ENCODE data around the gene CAP1. TPM values are rescaled to one million over a fixed set of nuclear protein-coding genes. Genes with fewer than 3 reads are reported as not detected.

Gene CAP1
- total and polyA plus RNA-seq, 2 donors (not counting 3 experiments of a cell fraction or from before 2014, with no cell fraction given), result 191 to 427 TPM

DNA sequence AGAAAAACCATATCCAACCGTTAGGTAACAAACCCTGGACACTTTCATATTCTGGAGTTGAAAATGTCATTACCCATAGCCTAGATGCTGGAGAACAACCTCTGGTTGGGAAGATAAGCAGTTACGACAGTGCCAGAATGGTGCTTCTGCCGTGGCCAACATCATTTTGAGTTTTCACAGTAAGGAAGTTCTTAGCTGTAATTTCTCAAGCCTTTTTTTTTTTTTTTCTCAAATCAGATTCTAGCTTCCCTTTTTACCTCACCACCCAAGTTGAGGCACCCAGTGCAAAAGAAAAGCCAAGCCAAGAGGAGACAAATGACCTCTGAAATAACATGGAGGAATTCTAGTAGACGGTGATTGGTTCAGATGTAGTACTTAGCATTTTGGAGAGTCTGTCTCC, 34.7 kb downstream of the CAP1 start:
- intact Hi-C loops (cut with micrococcal nuclease), result no loop called here
- POLR2A ChIA-PET, result no interaction called here
- Histone ChIP-seq H3K4me1 (ENCODE audit: control insufficient read depth, extremely low read depth, insufficient read depth, low read length) (no peaks in the 10 kb centered on the region), H3K4me3 (replicated peaks in 1 of 3; ENCODE audit: insufficient read depth in 1 of 3, low read depth in 1 of 3, low read length in 3 of 3) (no peak overlapping the region), H3K9me1 (replicated peaks; ENCODE audit: control insufficient read depth, extremely low read depth, insufficient read depth, low read length) (no peaks in the 10 kb centered on the region), H3K36me3 (ENCODE audit: control insufficient read depth in 2 of 2, extremely low read depth in 1 of 2, insufficient read depth in 2 of 2, low read length in 2 of 2) (peaks cover 21 to 29% of the 10 kb centered on the region in 2 experiments), H3K27ac (ENCODE audit: insufficient read depth, low read depth, low read length) (no peak overlapping the region), H3K4me2 (ENCODE audit: insufficient read depth, low read length) (no peak overlapping the region), H3K79me2 (ENCODE audit: control insufficient read depth, insufficient read depth, low read length) (no peaks in the 10 kb centered on the region), H2AFZ (ENCODE audit: low read depth, low read length) (no peak overlapping the region), H3K9ac (replicated peaks; ENCODE audit: extremely low read depth, insufficient read depth, low read length) (no peak overlapping the region), H3K27me3 (ENCODE audit: control insufficient read depth in 2 of 2, insufficient read depth in 2 of 2, low read length in 2 of 2) (no peaks in the 10 kb centered on the region), H3K9me3 (replicated peaks; ENCODE audit: control insufficient read depth, insufficient read depth, low read length) (no peaks in the 10 kb centered on the region), H4K20me1 (replicated peaks; ENCODE audit: control insufficient read depth, extremely low read depth, insufficient read depth, low read length) (no peaks in the 10 kb centered on the region)
- dilution Hi-C loops (cut with MboI; ENCODE audit: extremely low pct_ligation_motif_present, low sequenced_read_pairs), result no loop called here
- DNase-seq (ENCODE audit: low read depth, low spot score) (no peak), FAIRE-seq (no peak)
- TF ChIP-seq POLR2AphosphoS5 (IDR thresholded peaks at IDR 0.05; ENCODE audit: insufficient read depth, low read depth, low read length) (no peak), JUN (IDR thresholded peaks at IDR 0.05; ENCODE audit: borderline replicate concordance, insufficient read depth, insufficient read length, low read depth) (no peak), EZH2 (IDR thresholded peaks at IDR 0.05; ENCODE audit: borderline replicate concordance, low read depth, low read length, severe bottlenecking) (no peak), POLR2A (IDR thresholded peaks at IDR 0.05; ENCODE audit: low read depth, low read length) (no peak), FOS (IDR thresholded peaks at IDR 0.05; ENCODE audit: borderline replicate concordance, insufficient read depth, low read length) (no peak), MYC (IDR thresholded peaks at IDR 0.05; ENCODE audit: low read depth, low read length) (no peak), GATA2 (IDR thresholded peaks at IDR 0.05; ENCODE audit: insufficient read depth, insufficient read length, low read depth, low read length) (no peak)
- TF ChIP-seq, protein P1, sequence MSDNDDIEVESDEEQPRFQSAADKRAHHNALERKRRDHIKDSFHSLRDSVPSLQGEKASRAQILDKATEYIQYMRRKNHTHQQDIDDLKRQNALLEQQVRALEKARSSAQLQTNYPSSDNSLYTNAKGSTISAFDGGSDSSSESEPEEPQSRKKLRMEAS (IDR thresholded peaks at IDR 0.05; ENCODE audit: insufficient read depth, insufficient read length), result no peak
- TF ChIP-seq, protein P2, sequence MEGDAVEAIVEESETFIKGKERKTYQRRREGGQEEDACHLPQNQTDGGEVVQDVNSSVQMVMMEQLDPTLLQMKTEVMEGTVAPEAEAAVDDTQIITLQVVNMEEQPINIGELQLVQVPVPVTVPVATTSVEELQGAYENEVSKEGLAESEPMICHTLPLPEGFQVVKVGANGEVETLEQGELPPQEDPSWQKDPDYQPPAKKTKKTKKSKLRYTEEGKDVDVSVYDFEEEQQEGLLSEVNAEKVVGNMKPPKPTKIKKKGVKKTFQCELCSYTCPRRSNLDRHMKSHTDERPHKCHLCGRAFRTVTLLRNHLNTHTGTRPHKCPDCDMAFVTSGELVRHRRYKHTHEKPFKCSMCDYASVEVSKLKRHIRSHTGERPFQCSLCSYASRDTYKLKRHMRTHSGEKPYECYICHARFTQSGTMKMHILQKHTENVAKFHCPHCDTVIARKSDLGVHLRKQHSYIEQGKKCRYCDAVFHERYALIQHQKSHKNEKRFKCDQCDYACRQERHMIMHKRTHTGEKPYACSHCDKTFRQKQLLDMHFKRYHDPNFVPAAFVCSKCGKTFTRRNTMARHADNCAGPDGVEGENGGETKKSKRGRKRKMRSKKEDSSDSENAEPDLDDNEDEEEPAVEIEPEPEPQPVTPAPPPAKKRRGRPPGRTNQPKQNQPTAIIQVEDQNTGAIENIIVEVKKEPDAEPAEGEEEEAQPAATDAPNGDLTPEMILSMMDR (IDR thresholded peaks at IDR 0.05; ENCODE audit: extremely low read depth in 1 of 2, insufficient read depth in 1 of 2, low read depth in 1 of 2, low read length in 2 of 2), result no peak
- CTCF ChIA-PET, result interaction anchor here (0.7 to 11.6 kb wide), 5 partner anchors 9 to 262 kb away, joined by 3 to 148 read pairs (median 4); no protein-coding TSS in a partner anchor
- no TSS peak for BruUV-seq (replicated peaks)
